ENCODE results near the gene CFAP299.

DNA sequence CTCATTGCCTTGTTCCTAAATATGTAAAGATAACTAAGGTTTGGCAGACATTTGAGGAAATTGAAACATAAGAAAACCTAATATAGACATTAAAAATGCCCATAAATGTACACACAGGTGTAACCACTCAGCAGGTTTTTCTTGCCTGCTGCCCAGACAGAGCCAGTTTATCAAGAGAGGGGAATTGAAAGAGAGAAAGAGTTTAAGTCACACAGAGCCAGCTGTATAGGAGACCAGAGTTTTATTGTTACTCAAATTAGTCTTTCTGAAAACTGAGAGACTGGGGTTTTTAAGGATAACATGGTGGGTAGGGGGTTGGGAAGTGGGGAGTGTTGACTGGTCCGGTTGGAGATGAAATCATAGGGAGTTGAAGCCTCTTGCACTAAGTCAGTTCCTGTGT lies 119.0 kb downstream of the CFAP299 start:
- TF ChIP-seq, protein P1, sequence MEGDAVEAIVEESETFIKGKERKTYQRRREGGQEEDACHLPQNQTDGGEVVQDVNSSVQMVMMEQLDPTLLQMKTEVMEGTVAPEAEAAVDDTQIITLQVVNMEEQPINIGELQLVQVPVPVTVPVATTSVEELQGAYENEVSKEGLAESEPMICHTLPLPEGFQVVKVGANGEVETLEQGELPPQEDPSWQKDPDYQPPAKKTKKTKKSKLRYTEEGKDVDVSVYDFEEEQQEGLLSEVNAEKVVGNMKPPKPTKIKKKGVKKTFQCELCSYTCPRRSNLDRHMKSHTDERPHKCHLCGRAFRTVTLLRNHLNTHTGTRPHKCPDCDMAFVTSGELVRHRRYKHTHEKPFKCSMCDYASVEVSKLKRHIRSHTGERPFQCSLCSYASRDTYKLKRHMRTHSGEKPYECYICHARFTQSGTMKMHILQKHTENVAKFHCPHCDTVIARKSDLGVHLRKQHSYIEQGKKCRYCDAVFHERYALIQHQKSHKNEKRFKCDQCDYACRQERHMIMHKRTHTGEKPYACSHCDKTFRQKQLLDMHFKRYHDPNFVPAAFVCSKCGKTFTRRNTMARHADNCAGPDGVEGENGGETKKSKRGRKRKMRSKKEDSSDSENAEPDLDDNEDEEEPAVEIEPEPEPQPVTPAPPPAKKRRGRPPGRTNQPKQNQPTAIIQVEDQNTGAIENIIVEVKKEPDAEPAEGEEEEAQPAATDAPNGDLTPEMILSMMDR (IDR thresholded peaks at IDR 0.05), result no peak
- no peak for TF ChIP-seq POLR2A (IDR thresholded peaks at IDR 0.05)
